ENCODE measurements around the gene WDR37. TPM values are rescaled to one million over a fixed set of nuclear protein-coding genes. Genes with fewer than 3 reads are reported as not detected.

The WDR37 gene
- polyA plus RNA-seq, 2 of the 4 experiments (the other 2 are of a cell fraction), result 5.9 to 7.1 TPM

- TF ChIP-seq HOXB13 (CRISPR knock-in tag; IDR thresholded peaks at IDR 0.05; ENCODE audit: low read depth) (no peak), HEYL (CRISPR knock-in tag; IDR thresholded peaks at IDR 0.05) (no peak), ZSCAN20 (CRISPR knock-in tag; IDR thresholded peaks at IDR 0.05) (no peak), HOXB5 (CRISPR knock-in tag; IDR thresholded peaks at IDR 0.05) (no peak)
Measured at GRCh38 chr10:1045415-1045814, 10.8 kb upstream of the WDR37 start (continued).

- no peak for TF ChIP-seq CBX2 (IDR thresholded peaks at IDR 0.05; ENCODE audit: borderline replicate concordance, low read depth)
- no peak for TF ChIP-seq ZFP36 (IDR thresholded peaks at IDR 0.05; ENCODE audit: borderline replicate concordance, partially characterized antibody)
- no peak for TF ChIP-seq ZC3H11A (IDR thresholded peaks at IDR 0.05)
- ATAC-seq (no peak), DNase-seq (ENCODE audit: low read depth in 1 of 2, low spot score in 1 of 2) (no peak), FAIRE-seq (no peak)
- ChIA-PET CTCF (interaction anchor here (0.8 to 1.3 kb wide), 3 partner anchors 11 to 44 kb away, joined by 3 to 6 read pairs (median 4); no protein-coding TSS in a partner anchor), POLR2A (interaction anchor here (1.0 to 3.1 kb wide), 5 partner anchors 11 to 60 kb away, joined by 3 to 23 read pairs (median 3); partner anchors contain the start of gene GTPBP4)
- peak overlapping the region; percentile 88 for H3K4me3 ChIP-seq
- H3K4me2 ChIP-seq, result peak overlapping the region; percentile 90
- WGBS (ENCODE audit: missing lambda C conversion rate), result 10% methylated on average over 15 of the region's 15 CpGs
- peaks cover 22% of the 10 kb centered on the region for H3K4me1 ChIP-seq
- H3K9me3 ChIP-seq, result no peaks in the 10 kb centered on the region
- peak overlapping the region; percentile 90 to 91 for H3K27ac ChIP-seq
Measured at GRCh38 chr10:1047937-1048336, 8.2 kb upstream of the WDR37 start.

- peak in 1 of 2 experiments; percentile 33 for DNase-seq (ENCODE audit: low read depth in 1 of 2, low spot score in 1 of 2)
- Histone ChIP-seq H3K9me3 (no peaks in the 10 kb centered on the region), H3K4me2 (peak overlapping the region; percentile 90), H3K4me3 (peak overlapping the region; percentile 88), H3K4me1 (peaks cover 23% of the 10 kb centered on the region), H3K27ac (peak overlapping the region; percentile 90 to 91)
- no peak for FAIRE-seq
- CTCF ChIA-PET, result interaction anchor here (0.8 to 1.3 kb wide), 3 partner anchors 11 to 44 kb away, joined by 3 to 6 read pairs (median 4); no protein-coding TSS in a partner anchor
- TF ChIP-seq CHD4 (IDR thresholded peaks at IDR 0.05; ENCODE audit: borderline replicate concordance) (no peak), RNF2 (IDR thresholded peaks at IDR 0.05; ENCODE audit: borderline replicate concordance, low read depth) (no peak), TP53 (CRISPR knock-in tag; IDR thresholded peaks at IDR 0.05) (no peak; the same call in 1 of the 2 replicates), ZFP36 (IDR thresholded peaks at IDR 0.05; ENCODE audit: borderline replicate concordance, partially characterized antibody) (no peak), FOSL2 (IDR thresholded peaks at IDR 0.05) (no peak), FOSL2 (CRISPR knock-in tag; IDR thresholded peaks at IDR 0.05) (no peak), KDM1A (IDR thresholded peaks at IDR 0.05; ENCODE audit: low read depth) (no peak), SREBF2 (IDR thresholded peaks at IDR 0.05) (no peak), POLR2A (IDR thresholded peaks at IDR 0.05; ENCODE audit: low read length) (no peak), POLR2AphosphoS2 (conservative IDR thresholded peaks at IDR 0.05; ENCODE audit: low read length) (no peak), NPAS2 (CRISPR knock-in tag; IDR thresholded peaks at IDR 0.05; ENCODE audit: borderline replicate concordance) (no peak), HMGXB4 (CRISPR knock-in tag; IDR thresholded peaks at IDR 0.05; ENCODE audit: borderline replicate concordance) (0 out of 2 replicates have a peak, but pooled peaks have one; percentile 24), EHMT2 (IDR thresholded peaks at IDR 0.05; ENCODE audit: low read depth) (no peak), ATOH8 (CRISPR knock-in tag; IDR thresholded peaks at IDR 0.05; ENCODE audit: low read depth) (no peak), HOXA7 (CRISPR knock-in tag; IDR thresholded peaks at IDR 0.05) (peak; percentile 77; the same call in 1 of the 2 replicates), MAFK (IDR thresholded peaks at IDR 0.05; ENCODE audit: partially characterized antibody) (no peak), FOSB (CRISPR knock-in tag; IDR thresholded peaks at IDR 0.05) (peak; percentile 81; the same call in 1 of the 2 replicates), ZC3H11A (IDR thresholded peaks at IDR 0.05) (no peak), RARB (CRISPR knock-in tag; IDR thresholded peaks at IDR 0.05) (0 out of 2 replicates have a peak, but pooled peaks have one; percentile 10)
- peak in 1 of 2 experiments; percentile 2; a peak in 4 of 6 replicates for ATAC-seq
- POLR2A ChIA-PET, result interaction anchor here (1.0 to 3.1 kb wide), 7 partner anchors 12 to 117 kb away, joined by 3 to 23 read pairs (median 4); partner anchors contain the start of genes GTPBP4 and LARP4B
- 1% methylated on average over 34 of the region's 37 CpGs for WGBS (ENCODE audit: missing lambda C conversion rate)
Measured at GRCh38 chr10:1048349-1048731, 7.8 kb upstream of the WDR37 start.
